Breast epithelium (tissue), 4 donors: ENCODE measurements around the gene INPP5F. TPM values are rescaled to one million over a fixed set of nuclear protein-coding genes. Genes with fewer than 3 reads are reported as not detected.

Source experiments
- DNase-seq, 2 donors: peaks; one replicate each; pipeline ENCODE4 v3.0.0-alpha.2; 2019; ENCODE audit warnings: low spot score in 2 of 2
- H3K27ac ChIP-seq, 2 donors: fragments of 200-600 bp; sonication (generic) in 1 of 2; one replicate each; pipeline ENCODE4 v1.5.1; 2016 to 2019; ENCODE audit warnings: mild to moderate bottlenecking in 1 of 2
- H3K27me3 ChIP-seq, 2 donors: fragments of 200-600 bp; sonication (generic) in 1 of 2; one replicate each; pipeline versions ENCODE4 v1.5.1 to v1.6.0; 2017 to 2019; ENCODE audit warnings: control low read depth in 1 of 2, mild to moderate bottlenecking in 1 of 2
- H3K36me3 ChIP-seq: fragments of 200-600 bp; one replicate; pipeline ENCODE4 v1.5.1; 2019
- H3K4me1 ChIP-seq, 2 donors: fragments of 200-600 bp; sonication (generic); one replicate each; pipeline ENCODE4 v1.5.1; 2016 to 2019; ENCODE audit warnings: control low read depth in 1 of 2
- H3K4me3 ChIP-seq, 3 donors: fragments of 200-600 bp; sonication (generic); 1 replicate in 2 of 3; 2 replicates in 1 of 3; pipeline ENCODE4 v1.5.1; 2016 to 2019; ENCODE audit warnings: mild to moderate bottlenecking in 3 of 3, moderate library complexity in 2 of 3
- H3K9me3 ChIP-seq, 2 donors: fragments of 200-600 bp; sonication (generic) in 1 of 2; one replicate each; pipeline ENCODE4 v1.5.1; 2016 to 2019; ENCODE audit warnings: control low read depth in 1 of 2
- CTCF ChIP-seq, 3 donors: fragments of 450-650 bp; IDR thresholded peaks; one replicate each; pipeline ENCODE4 v1.5.1; 2016 to 2017; ENCODE audit warnings: antibody characterized with exemption in 3 of 3, mild to moderate bottlenecking in 3 of 3, moderate library complexity in 3 of 3
- POLR2A ChIP-seq: fragments of 450-650 bp; IDR thresholded peaks from one replicate; pipeline ENCODE4 v1.6.1; 2016; ENCODE audit warnings: antibody characterized with exemption, mild to moderate bottlenecking, moderate library complexity
- POLR2AphosphoS5 ChIP-seq, 3 donors: sonication (generic); formaldehyde crosslinking; IDR thresholded peaks; one replicate each; pipeline ENCODE4 v1.6.1; 2017; ENCODE audit warnings: antibody characterized with exemption in 3 of 3
- intact Hi-C: fragments of 100-400 bp; cut with DNase I; formaldehyde crosslinking; loops from one replicate; pipeline ENCODE4 v1.15.1; 2023; ENCODE audit warnings: low total_unique reads
- total RNA-seq, 3 donors: library from RNA; depleted of rRNA; stranded (reverse); fragments of >200 nt; gene quantifications; one replicate each; pipeline ENCODE4 v1.1.0, GENCODE V29; 2016

The INPP5F gene
- total RNA-seq, 3 donors from 2014 or later, result 13.1 to 15.1 (median 14.6) TPM

- H3K9me3 ChIP-seq, result no peaks in the 10 kb centered on the region
- H3K4me3 ChIP-seq, result no peak overlapping the region
- no peaks in the 10 kb centered on the region for H3K4me1 ChIP-seq
- no peak overlapping the region for H3K27ac ChIP-seq
- TF ChIP-seq POLR2AphosphoS5 (IDR thresholded peaks at IDR 0.05), result no peak
- TF ChIP-seq POLR2A, result no peak
- TF ChIP-seq CTCF (IDR thresholded peaks at IDR 0.05), result no peak
- DNase-seq, result no peak
- no peaks in the 10 kb centered on the region for H3K36me3 ChIP-seq
- intact Hi-C loops, result no loop called here
- no peaks in the 10 kb centered on the region for H3K27me3 ChIP-seq
These were observed 13.1 kb downstream of the INPP5F start for GRCh38 chr10:119738962-119739361.

DNA sequence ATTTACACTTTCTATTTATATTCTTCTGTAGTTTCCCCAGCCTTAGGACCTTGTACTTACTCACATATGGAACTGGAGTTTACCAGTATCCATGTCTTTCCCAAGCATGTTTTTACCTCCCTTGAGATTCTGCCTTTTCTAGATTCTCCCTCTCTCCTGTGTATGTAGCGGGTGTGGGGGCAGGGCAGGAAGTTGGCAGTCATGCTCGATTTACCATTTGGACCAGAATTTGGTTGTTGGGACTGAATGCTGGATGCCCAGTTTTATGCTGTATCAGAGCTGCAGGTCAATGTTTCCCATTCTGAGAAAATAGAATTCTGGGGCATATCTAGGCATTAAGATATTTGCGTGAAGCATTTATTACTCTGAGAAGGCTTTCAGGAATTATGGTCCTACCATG is 14.2 kb downstream of the INPP5F start:
- TF ChIP-seq CTCF (IDR thresholded peaks at IDR 0.05) (no peak), POLR2A (no peak), POLR2AphosphoS5 (IDR thresholded peaks at IDR 0.05) (no peak)
- Histone ChIP-seq H3K36me3 (no peaks in the 10 kb centered on the region), H3K4me3 (no peak overlapping the region), H3K27ac (no peak overlapping the region), H3K4me1 (no peaks in the 10 kb centered on the region), H3K27me3 (no peaks in the 10 kb centered on the region), H3K9me3 (no peaks in the 10 kb centered on the region)
- DNase-seq, result no peak
- intact Hi-C loops, result no loop called here

DNA sequence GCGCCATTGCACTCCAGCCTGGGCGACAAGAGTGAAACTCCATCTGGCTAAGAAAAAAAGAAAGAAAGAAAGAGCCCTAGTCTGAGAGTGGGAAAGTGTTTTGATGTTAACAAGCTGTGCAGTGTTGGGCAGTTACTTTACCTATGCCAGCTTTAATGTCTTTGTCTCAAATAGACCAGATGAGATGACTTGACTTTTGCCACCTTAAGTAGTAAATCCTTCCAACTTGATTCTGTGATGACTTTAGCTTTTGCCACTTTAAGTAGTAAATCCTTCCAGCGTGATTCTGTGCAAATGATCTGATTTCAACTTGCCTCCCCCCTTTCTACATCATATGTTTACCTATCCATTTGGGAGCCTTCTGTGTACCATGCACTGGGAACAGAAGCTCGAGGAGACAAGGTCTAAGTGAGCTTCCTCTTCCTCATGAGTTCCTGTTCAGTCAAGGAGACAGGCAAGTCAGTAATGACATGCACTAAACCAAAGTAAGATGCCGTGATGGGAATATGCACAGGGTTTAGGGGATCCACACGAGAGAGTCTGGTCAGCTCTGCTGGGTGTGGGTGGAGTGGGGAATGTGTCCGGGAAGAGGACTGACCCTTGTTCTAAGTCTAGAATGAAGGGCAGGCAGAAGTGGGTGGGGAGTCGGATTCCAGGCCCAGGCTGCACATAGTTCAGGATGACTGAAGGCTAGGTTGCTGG is 17.2 kb downstream of the INPP5F start:
- no peak for DNase-seq
- no peak overlapping the region for H3K27ac ChIP-seq
- no peaks in the 10 kb centered on the region for H3K9me3 ChIP-seq
- no peak for TF ChIP-seq CTCF (IDR thresholded peaks at IDR 0.05)
- no peak for TF ChIP-seq POLR2AphosphoS5 (IDR thresholded peaks at IDR 0.05)
- no peak for TF ChIP-seq POLR2A
- no peaks in the 10 kb centered on the region for H3K36me3 ChIP-seq
- intact Hi-C loops, result no loop called here
- no peaks in the 10 kb centered on the region for H3K4me1 ChIP-seq
- H3K27me3 ChIP-seq, result no peaks in the 10 kb centered on the region
- no peak overlapping the region for H3K4me3 ChIP-seq

GRCh38 chr10:119747940-119748339 is 22.1 kb downstream of the INPP5F start:
- Histone ChIP-seq H3K36me3 (no peaks in the 10 kb centered on the region), H3K9me3 (no peaks in the 10 kb centered on the region), H3K4me1 (no peaks in the 10 kb centered on the region), H3K4me3 (no peak overlapping the region), H3K27ac (no peak overlapping the region), H3K27me3 (no peaks in the 10 kb centered on the region)
- no peak for DNase-seq
- intact Hi-C loops, result no loop called here
- no peak for TF ChIP-seq POLR2AphosphoS5 (IDR thresholded peaks at IDR 0.05)
- no peak for TF ChIP-seq POLR2A
- TF ChIP-seq CTCF (IDR thresholded peaks at IDR 0.05), result no peak

GRCh38 chr10:119748871-119749270 is 23.0 kb downstream of the INPP5F start:
- intact Hi-C loops, result no loop called here
- H3K4me3 ChIP-seq, result no peak overlapping the region
- H3K4me1 ChIP-seq, result no peaks in the 10 kb centered on the region
- H3K27ac ChIP-seq, result no peak overlapping the region
- H3K36me3 ChIP-seq, result no peaks in the 10 kb centered on the region
- no peaks in the 10 kb centered on the region for H3K27me3 ChIP-seq
- DNase-seq, result no peak
- TF ChIP-seq CTCF (IDR thresholded peaks at IDR 0.05) (no peak), POLR2AphosphoS5 (IDR thresholded peaks at IDR 0.05) (no peak), POLR2A (no peak)
- no peaks in the 10 kb centered on the region for H3K9me3 ChIP-seq
